Measurements from ENCODE around the gene VTI1A. TPM values are rescaled to one million over a fixed set of nuclear protein-coding genes. Genes with fewer than 3 reads are reported as not detected.

The VTI1A gene
- total and polyA plus RNA-seq, 12 donors = 5.2 to 64.1 (median 22.0) TPM

DNA sequence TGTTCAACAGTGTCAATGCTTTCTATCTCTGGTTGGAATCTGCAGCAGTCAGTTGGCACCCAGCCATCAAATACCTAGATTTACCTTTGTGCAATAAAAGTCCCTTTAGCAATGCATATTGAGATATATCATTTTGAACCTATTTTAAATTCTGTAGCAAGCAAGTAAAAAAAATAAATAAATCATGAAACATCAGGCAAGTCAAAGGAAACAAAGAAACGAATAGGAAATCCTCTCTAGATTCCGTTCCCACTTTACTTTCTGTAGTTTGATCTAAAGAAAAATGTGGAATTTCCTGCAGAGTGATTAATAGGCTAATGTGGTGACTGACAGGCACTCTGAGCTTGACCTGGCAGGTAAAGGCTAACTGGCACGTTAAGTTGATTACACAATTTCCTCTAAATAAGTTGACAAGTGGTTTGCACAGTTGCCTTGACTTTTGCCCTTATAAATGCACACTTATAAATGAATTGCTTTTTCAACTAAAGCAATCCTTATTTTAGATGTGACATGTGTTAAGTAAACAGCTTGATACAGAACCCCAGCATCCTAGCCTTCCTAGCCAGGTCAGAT, 294.9 kb downstream of the VTI1A start:
- Histone ChIP-seq H3K4me3 (no peak overlapping the region), H3K27me3 (no peaks in the 10 kb centered on the region), H3K36me3 (replicated peaks in 1 of 2) (no peaks in the 10 kb centered on the region), H3K9me3 (replicated peaks in 1 of 3) (no peaks in the 10 kb centered on the region), H3K27ac (no peak overlapping the region), H3K4me1 (replicated peaks in 1 of 2) (no peaks in the 10 kb centered on the region)
- TF ChIP-seq, protein P1, sequence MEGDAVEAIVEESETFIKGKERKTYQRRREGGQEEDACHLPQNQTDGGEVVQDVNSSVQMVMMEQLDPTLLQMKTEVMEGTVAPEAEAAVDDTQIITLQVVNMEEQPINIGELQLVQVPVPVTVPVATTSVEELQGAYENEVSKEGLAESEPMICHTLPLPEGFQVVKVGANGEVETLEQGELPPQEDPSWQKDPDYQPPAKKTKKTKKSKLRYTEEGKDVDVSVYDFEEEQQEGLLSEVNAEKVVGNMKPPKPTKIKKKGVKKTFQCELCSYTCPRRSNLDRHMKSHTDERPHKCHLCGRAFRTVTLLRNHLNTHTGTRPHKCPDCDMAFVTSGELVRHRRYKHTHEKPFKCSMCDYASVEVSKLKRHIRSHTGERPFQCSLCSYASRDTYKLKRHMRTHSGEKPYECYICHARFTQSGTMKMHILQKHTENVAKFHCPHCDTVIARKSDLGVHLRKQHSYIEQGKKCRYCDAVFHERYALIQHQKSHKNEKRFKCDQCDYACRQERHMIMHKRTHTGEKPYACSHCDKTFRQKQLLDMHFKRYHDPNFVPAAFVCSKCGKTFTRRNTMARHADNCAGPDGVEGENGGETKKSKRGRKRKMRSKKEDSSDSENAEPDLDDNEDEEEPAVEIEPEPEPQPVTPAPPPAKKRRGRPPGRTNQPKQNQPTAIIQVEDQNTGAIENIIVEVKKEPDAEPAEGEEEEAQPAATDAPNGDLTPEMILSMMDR (IDR thresholded peaks at IDR 0.05) = no peak
- no peak for TF ChIP-seq POLR2A (IDR thresholded peaks at IDR 0.05)
- no peak for DNase-seq
- intact Hi-C loops (cut with DNase I) = no loop called here
- 49 to 65% (median 56%) methylated on average over 3 of the region's 3 CpGs for WGBS, 4 donors

DNA sequence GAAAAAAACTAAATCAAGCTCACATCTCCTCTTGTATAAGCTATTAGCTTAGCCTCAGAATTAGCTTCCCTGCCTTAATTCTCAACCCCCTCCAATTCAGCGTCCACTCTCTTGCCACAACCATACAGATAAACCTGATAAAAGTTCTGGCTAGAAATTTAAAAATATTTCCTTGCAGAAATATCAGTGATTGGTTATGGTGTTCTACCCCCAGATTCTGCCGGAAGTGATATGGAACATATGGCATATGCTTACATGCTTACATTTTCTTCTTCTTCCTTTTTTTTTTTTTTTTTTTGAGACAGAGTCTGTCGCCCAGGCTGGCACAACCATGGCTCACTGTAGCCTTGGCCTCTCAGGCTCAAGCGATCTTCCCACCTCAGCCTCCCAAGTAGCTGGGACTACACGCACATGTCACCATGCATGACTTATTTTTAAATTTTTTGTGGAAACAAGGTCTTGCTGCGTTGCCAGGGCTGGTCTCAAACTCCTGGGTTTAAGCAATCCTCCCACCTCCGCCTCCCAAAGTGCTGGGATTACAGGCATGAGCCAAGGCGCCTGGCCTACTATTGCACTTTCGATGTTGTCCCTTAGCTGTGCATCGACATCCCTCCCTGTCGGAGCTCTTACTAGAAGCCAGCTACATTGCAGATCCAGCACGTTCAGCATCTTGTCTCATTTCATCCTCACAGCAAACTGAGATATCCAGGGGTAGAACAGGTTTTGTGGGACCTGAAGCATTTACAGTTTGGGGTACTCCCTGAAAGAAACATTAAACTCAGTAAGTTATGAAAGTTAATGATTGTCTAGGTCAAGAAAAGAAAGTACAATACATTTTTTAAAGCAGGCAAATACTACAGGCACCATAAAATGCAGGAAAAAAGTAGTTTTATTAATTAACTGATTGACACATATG, 297.4 kb downstream of the VTI1A start:
- WGBS, 4 donors = 87 to 91% (median 90%) methylated on average over 12 of the region's 12 CpGs
- Histone ChIP-seq H3K4me1 (replicated peaks in 1 of 2) (no peaks in the 10 kb centered on the region), H3K9me3 (replicated peaks in 1 of 3) (no peaks in the 10 kb centered on the region), H3K4me3 (no peak overlapping the region), H3K36me3 (replicated peaks in 1 of 2) (no peaks in the 10 kb centered on the region), H3K27ac (no peak overlapping the region), H3K27me3 (no peaks in the 10 kb centered on the region)
- intact Hi-C loops (cut with DNase I) = no loop called here
- TF ChIP-seq, protein P1 (IDR thresholded peaks at IDR 0.05) = no peak
- no peak for TF ChIP-seq POLR2A (IDR thresholded peaks at IDR 0.05)
- DNase-seq = no peak

DNA sequence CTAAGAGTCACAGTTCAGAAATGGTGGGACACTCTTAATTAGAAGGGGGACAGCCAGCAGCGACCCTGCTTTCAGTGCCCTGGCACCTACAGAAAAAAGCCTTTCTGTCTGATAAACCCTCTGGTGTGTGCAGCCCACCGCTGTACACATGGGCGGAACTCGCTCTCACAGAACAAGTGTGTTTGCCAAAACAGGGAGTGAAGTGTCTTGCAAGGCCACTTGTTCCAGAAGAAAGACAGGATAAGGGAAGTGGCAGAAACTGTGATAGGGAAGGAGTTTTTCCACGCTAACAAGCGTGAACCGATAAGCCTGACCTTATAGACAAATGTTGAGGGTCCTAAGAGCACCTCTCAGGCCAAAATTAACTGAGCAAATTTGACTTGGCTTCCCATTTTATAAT, 299.3 kb downstream of the VTI1A start:
- Histone ChIP-seq H3K4me3 (no peak overlapping the region), H3K36me3 (replicated peaks in 1 of 2) (no peaks in the 10 kb centered on the region), H3K27ac (no peak overlapping the region), H3K9me3 (replicated peaks in 1 of 3) (no peaks in the 10 kb centered on the region), H3K27me3 (no peaks in the 10 kb centered on the region), H3K4me1 (replicated peaks in 1 of 2) (no peaks in the 10 kb centered on the region)
- TF ChIP-seq POLR2A (IDR thresholded peaks at IDR 0.05) = no peak
- TF ChIP-seq, protein P1 (IDR thresholded peaks at IDR 0.05) = no peak
- 83 to 95% (median 89%) methylated on average over 7 of the region's 7 CpGs for WGBS, 4 donors
- no peak for DNase-seq
- intact Hi-C loops (cut with DNase I) = no loop called here

DNA sequence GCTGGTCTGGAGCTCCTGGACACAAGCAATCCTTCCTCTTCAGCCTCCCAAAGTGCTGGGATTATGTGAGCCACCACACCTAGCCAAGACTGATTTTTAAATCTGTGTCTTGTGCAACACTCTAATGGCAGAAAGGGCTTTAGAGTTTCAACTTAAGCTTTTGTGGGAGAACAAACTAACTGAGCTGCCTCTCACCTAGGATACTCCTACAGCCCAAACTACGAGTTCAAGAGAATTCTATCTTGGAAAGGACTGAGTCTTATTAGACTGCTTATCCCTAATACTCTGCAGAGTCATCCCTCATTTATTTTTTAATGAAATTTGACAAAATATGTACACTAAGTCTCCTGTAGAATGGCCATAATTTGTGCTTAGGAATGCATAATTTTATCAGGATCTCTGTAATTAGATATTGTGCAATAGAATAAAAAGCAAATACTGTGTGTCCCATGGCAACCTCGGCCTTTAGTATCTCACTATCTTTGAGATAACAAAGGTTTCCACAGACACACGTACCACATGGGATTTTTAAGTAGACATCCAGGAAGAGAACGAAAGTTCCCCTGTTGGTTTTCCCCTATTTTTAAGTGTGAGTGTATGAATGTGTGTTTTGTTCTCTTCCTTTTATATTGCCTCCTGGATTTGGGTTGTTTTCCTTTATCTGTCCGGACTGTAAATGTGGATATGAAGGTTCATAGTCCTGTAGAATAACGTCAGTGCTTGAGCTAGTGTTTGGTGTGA, 303.6 kb downstream of the VTI1A start:
- H3K27me3 ChIP-seq = no peaks in the 10 kb centered on the region
- no peak for TF ChIP-seq POLR2A (IDR thresholded peaks at IDR 0.05)
- TF ChIP-seq, protein P1 (IDR thresholded peaks at IDR 0.05) = no peak
- no peaks in the 10 kb centered on the region for H3K9me3 ChIP-seq (replicated peaks in 1 of 3)
- H3K4me3 ChIP-seq = no peak overlapping the region
- no peak overlapping the region for H3K27ac ChIP-seq
- no peaks in the 10 kb centered on the region for H3K4me1 ChIP-seq (replicated peaks in 1 of 2)
- 74 to 81% (median 77%) methylated on average over 6 of the region's 6 CpGs for WGBS, 4 donors
- intact Hi-C loops (cut with DNase I) = no loop called here
- H3K36me3 ChIP-seq (replicated peaks in 1 of 2) = no peaks in the 10 kb centered on the region
- DNase-seq = peak in 1 of 7 donors; percentile 8

Data from adrenal gland (tissue), 12 donors.